Measurements from ENCODE around the gene RAF1.
"Not testable (repeated sequence)": the region's sequence is repeated elsewhere in the genome, so short reads cannot be mapped to it uniquely, and the experiment has no call there.

The RAF1 gene

GRCh38 chr3:12675115-12675810, 11.3 kb upstream of the RAF1 start:
- DNase-seq = no peak

- not testable (repeated sequence) for DNase-seq
These were observed 10.2 kb upstream of the RAF1 start for GRCh38 chr3:12673956-12674736.

GRCh38 chr3:12671120-12671450, 7.2 kb upstream of the RAF1 start:
- no peak for DNase-seq

- DNase-seq = no peak
These were observed 6.6 kb upstream of the RAF1 start for GRCh38 chr3:12670365-12671119.

GRCh38 chr3:12663401-12663935, 449 bp downstream of the RAF1 start:
- no peak for DNase-seq

GRCh38 chr3:12662593-12663400, 1.1 kb downstream of the RAF1 start:
- DNase-seq = peak; percentile 70

GRCh38 chr3:12661926-12662592, 1.9 kb downstream of the RAF1 start:
- peak; percentile 10 for DNase-seq

- DNase-seq = not testable (repeated sequence)
These were observed 2.5 kb downstream of the RAF1 start for GRCh38 chr3:12661375-12661774.

GRCh38 chr3:12660196-12660595, 3.7 kb downstream of the RAF1 start:
- DNase-seq = no peak

GRCh38 chr3:12659316-12660015, 4.5 kb downstream of the RAF1 start:
- DNase-seq = no peak

GRCh38 chr3:12658593-12659058, 5.3 kb downstream of the RAF1 start:
- no peak for DNase-seq

GRCh38 chr3:12656850-12657249, 7.1 kb downstream of the RAF1 start:
- DNase-seq = no peak

- no peak for DNase-seq
These were observed 7.7 kb downstream of the RAF1 start for GRCh38 chr3:12656193-12656592.

- no peak for DNase-seq
These were observed 8.2 kb downstream of the RAF1 start for GRCh38 chr3:12655701-12656100.

GRCh38 chr3:12653747-12654146, 10.2 kb downstream of the RAF1 start:
- DNase-seq = no peak

- DNase-seq = no peak
These were observed 15.4 kb downstream of the RAF1 start for GRCh38 chr3:12648384-12648959.

GRCh38 chr3:12644331-12644937, 19.5 kb downstream of the RAF1 start:
- DNase-seq = no peak

GRCh38 chr3:12643724-12644123, 20.2 kb downstream of the RAF1 start:
- DNase-seq = no peak

- DNase-seq = peak; percentile 69
These were observed 20.9 kb downstream of the RAF1 start for GRCh38 chr3:12643010-12643380.

- DNase-seq = not testable (repeated sequence)
These were observed 23.1 kb downstream of the RAF1 start for GRCh38 chr3:12640853-12641252.

- peak; percentile 11 for DNase-seq
These were observed 25.8 kb downstream of the RAF1 start for GRCh38 chr3:12638105-12638504.

Measured in NCI-H82 (cell line).